Lung microvascular endothelial cell (primary cell): ENCODE measurements around the gene PIK3R5. TPM values are rescaled to one million over a fixed set of nuclear protein-coding genes. Genes with fewer than 3 reads are reported as not detected.

ENCODE experiments used
- DNase-seq, 2 donors: peaks; one replicate each; pipeline versions ENCODE4 v3.0.0 to v3.0.0-alpha.2; 2010; ENCODE audit warnings: low read depth in 2 of 2
- total RNA-seq: library from RNA; depleted of rRNA; stranded (reverse); fragments of >200 nt; gene quantifications from 2 replicates; pipeline ENCODE4 v1.2.1, GENCODE V29; 2014

PIK3R5 gene
- total RNA-seq, 1 donor from 2014 or later, result not detected

DNA sequence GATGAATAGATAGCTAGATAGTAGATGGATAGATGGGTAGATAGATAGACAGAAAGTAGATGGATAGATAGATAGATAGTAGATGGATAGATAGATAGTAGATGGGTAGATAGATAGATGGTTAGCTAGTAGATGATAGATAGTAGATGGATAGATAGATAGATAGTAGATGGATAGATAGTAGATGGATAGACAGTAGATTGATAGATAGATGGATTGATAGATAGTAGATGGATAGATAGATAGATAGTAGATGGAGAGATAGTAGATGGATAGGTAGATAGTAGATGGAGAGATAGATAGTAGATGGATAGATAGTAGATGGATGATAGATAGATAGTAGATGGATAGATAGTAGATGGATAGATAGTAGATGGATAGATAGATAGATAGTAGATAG lies 40.4 kb downstream of the PIK3R5 start:
- DNase-seq, result no peak

DNA sequence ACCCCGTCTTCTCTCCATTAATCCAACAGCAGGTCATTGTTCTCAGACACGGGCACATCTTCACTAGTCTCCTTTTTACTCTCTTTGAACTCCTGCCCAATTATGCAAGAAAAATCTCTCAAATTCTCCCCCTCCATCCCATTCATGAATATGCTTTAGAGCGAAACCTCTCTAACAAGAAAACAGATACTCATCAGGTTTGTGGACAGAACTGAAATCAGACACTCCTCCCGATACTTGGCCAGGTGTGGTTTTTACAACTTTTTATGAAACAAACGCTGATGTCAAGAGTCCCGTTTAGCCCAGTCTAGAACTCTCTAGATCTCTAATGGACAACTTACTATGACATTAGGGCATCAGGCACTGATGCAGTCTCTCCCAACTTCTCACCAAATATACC lies 40.9 kb downstream of the PIK3R5 start:
- DNase-seq, result no peak

GRCh38 chr17:8923762-8924161 lies 41.7 kb downstream of the PIK3R5 start:
- no peak for DNase-seq

DNA sequence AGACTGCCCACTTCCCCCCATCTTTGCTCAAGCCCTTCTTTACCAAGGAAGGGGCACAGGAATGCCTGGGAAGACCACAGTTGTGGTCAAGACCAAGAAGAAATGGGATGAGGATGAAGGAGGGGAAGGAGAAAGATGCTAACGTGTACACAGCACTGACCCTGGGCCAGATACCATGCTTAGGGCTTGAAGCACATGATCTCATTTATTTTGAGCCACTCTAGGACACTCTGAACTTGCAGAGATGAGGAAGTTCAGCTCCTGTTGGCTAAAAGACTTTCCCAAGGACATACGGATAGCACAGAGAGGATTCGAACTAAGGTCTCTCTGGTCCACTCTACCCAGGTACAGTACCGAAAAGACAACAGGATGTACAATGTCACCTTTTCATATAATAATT lies 42.6 kb downstream of the PIK3R5 start:
- no peak for DNase-seq

GRCh38 chr17:8922451-8922850 lies 43.1 kb downstream of the PIK3R5 start:
- peak in 1 of 2 donors; percentile 66 for DNase-seq

DNA sequence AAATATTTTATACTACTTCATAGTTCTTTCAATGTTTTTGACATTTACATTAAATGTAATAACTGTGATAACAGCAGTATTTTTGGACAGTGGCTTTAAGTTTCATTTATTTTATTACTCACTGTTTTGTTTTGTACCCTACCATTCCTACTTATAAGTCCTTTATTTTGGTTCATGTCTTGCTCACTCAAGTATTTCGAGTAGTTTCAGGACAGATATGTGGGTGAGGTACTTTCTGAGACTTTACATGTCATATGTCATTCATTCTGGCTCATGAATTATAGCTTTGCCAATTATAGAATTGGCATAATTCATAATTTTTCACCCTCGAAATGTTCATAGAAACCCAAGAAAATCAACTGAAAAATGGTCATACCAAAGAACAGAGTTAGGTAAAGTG lies 44.4 kb downstream of the PIK3R5 start:
- DNase-seq, result no peak

DNA sequence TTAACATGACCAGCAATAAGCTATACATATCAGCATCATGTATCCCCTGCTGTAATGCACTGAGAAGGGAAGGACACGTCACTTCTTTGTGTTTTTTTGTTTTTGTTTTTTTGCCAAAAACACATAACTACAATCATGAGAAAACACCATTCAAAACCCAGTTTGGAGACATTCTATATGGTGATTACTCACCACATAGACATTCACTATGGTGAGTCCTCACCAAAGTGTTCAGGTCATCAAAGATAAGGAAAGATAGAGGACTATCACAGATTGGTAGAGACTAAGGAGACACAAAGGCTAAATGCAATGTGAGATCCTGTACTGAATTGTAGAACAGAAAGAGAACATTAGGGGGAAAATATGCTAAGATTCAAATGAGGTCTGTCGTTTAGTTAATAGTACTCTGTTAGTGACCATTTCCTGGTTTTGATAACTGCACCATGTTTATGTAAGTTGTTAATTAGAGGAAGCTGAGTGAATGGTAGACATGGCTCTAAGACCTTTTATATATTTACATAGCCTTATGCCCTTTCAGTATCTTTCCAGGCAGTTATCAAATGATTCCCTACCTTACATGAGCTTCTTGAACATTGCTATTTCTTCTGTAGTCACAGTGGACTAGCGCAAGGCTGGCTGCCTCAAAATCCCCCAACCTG lies 46.6 kb downstream of the PIK3R5 start:
- no peak for DNase-seq

DNA sequence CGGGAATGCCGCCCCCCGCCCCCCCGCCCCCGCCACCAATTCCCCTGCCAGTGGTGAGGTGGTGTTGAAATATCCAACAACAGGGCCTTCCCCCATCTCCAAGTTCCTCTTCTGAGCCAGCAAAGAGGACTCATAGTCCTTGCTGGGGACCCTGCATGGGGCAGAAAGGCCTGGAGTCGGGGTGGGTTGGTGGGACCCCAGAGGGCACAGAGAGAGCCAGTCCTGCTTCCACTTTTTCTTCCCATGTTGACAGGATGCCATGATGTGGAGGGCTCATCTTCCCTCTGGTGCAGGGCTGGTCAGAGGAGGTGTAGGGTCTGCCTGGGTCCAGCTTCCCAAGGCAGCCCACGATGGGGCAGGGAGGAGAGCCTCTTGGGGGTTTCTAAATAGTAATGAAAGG lies 49.0 kb downstream of the PIK3R5 start:
- no peak for DNase-seq

DNA sequence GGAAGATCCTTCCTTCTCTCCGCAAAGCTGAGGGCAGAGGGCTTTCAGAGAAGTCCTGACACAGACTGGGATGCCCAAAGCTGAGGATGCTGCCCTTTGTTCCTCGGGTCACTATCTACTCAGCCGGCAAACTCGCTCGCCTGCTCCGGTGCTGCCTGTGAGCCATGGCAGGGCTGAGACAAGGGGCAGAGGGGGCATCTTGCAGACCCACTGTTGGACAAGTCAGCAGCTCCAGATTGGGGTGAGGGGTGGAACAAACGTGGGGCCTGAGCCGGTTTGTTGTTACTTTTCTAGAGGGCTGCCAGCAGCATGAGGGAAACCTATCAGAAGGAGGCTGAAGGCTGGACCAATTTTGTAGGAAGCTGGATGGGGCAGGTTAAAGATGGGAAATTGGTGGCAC lies 51.0 kb downstream of the PIK3R5 start:
- DNase-seq, result no peak

DNA sequence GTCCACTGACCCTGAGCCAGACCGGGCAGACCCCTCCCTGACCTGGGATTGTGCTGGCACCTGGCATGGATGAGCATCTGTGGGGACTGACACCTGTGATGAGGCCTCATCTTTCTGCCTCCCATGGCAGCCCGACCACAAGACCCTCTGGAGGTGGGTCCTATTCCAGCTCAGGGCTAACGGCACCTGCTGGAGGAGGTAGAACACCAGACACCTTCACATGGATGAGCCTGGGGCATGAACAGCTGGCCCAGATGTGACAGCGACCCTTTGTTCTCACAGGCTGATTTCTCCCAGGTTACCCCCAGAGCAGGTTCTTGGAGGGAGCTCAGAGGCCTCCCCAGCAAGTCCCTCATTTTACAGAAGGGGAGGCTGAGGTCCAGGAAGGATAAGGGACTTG lies 51.6 kb downstream of the PIK3R5 start:
- DNase-seq, result no peak

DNA sequence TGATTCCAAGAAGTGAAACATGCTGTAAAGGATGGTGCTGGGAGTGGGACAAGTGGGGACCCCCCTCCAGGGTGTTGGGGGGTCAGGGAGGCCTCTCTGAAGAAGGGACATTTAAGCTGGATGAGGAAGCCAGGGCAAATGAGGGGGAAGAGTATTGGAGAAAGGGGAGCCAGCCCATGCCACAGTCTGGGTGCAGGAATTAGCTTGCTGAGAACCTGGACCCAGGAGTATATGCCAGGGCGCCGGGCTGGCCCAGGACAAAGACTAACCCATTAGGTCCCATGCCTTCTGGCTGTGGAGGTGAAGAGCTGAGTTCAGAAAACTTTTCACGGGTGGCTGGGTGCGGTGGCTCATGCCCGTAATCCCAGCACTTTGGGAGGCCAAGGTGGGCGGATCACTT lies 52.4 kb downstream of the PIK3R5 start:
- no peak for DNase-seq

DNA sequence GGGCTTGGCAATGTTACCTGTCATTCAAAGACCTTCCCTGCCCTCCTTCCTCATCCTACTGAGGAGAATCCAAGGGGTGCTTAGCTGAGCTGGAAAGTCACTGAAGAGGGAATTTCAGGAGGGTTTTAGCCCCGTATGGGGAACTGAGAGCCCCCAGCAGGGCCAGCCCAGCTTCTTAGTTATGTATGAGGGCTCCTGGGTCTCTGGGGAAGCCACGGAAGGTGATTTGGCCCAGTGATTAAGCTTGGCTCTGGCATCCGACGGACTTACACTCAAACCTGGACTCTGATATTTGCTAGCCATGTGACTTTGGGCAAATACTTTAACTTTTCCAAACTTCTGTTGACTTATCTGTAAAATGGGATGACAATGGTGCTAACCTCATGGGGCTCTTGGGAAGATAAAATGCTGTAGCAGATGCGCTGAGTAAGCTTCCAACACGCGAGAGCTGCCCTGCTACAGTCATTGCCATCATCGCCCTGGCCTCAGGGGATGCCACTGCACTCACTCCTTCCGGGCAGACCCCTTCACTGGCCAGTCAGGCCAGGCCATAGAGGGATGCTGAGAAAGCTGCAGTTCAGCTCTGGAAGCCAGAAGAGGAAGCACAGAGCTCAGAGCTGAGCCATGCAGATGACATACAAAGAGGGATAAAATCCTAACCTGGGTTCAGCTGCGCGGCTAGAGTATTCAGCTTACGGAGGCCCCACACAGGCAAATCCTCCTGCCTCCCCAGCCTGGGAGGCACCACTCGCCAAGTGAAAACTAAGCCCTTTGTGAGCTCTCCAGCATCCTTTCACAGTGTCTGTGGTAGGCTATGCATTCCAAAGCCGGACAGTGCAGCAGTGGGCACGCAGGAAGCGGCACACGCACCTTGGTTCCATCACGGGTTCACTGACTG lies 53.2 kb downstream of the PIK3R5 start:
- no peak for DNase-seq

- DNase-seq, result no peak
Measured at GRCh38 chr17:8910969-8911604, 54.4 kb downstream of the PIK3R5 start.

- DNase-seq, result no peak
Measured at GRCh38 chr17:8909586-8910270, 55.8 kb downstream of the PIK3R5 start.

DNA sequence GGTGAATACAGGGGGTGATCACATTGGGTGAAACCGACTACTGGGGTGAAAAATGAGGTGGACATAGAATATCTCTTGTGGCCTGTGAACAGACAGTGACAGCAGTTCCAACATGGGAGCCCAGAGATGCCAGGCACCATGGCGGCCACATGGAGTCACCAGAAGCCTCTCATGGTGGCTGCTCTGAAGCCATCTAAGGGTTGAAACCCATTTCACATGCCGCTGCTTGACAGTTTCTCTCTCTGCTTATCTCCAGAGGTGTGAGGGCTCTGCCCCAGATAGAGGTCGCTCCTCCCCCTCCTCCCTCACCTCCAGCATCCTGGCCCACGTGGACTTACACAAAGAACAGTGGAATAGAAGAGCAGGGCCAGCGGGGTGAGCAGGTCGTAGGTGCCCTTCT lies 60.2 kb downstream of the PIK3R5 start:
- DNase-seq, result no peak

DNA sequence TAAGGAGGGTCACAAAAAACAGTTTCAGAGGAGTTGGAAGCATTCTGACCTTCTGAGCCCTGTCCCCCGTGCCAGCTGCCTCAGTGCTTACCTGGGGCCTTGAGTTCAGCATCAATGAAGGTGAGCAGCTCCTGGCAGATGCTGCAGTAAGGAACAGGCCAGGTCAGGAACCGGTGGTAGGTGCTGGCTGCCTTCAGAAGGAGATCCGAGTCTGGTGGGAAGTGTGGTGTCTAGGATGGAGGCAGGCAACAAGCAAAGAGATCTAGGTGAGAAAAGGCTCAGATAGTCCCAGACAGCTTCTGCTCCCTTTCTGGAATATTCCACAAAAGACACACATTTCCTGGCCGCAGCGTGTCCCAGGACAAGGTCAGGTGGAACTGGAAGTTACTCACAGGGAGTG lies 60.8 kb downstream of the PIK3R5 start:
- no peak for DNase-seq

- no peak for DNase-seq
Measured at GRCh38 chr17:8904201-8904600, 61.3 kb downstream of the PIK3R5 start.

DNA sequence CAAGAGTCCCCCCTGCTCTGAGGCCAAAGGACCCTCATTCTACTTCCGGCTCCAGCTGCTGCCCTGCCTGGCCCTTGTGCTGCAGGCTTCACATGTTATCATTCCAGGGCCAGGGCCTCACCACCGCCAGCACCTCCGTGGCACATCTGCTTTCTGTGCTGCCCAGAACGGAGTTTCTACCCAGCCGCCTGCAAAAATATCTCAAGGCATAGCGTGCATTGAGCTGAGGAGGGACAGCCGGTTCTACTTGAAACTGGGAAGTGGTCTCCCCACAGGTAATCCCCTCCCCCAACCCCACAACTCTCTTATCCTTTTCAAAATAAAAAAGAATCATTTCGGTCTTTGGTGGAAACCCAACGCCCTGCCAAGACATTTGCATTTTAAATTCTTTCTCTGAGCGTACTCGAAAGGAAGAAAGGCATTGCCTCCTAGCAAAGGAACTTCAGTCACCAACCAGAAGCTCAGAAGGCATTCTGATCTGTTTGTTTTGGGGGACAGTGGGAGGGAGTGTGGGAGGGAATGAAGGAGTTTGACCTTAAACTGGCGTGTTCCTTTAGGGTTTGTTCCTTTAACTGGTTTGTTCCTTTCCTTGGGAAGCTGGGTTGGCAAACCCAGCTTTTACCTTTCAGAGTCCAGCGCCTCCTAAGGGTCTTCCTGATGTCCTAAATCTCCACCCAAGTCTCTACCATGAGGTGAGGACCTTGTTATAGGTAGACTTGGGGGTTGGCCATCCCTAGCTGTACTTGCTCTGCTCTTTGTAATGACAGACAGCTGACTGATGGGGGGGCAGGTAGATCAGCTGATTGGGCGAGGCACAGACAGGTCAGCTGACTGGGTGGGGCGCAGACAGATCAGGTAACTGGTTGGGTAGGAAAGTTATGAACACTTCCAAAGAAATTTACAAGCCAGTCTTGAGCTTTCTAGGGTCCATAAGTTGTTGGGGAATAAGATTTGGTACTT lies 64.6 kb downstream of the PIK3R5 start:
- DNase-seq, result no peak

DNA sequence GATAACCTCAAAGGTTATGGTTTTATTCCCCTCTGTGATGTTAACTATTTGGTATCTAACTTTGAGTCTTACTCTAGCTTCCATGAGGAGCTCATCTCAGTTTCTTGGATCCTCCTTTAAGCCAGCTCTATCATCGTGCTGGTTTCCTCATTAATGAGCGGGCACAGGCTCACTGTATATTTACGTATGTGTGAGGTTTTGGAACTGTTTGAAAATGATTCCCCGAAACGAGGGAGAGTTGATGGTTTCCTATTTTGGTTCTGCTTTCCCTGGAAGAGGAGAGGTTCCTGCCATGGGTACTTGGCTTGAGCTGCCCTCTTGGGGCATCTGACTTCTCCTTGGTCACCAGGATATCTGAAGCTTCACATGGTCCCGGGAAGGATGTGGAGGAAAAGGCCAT lies 65.3 kb downstream of the PIK3R5 start:
- DNase-seq, result no peak

DNA sequence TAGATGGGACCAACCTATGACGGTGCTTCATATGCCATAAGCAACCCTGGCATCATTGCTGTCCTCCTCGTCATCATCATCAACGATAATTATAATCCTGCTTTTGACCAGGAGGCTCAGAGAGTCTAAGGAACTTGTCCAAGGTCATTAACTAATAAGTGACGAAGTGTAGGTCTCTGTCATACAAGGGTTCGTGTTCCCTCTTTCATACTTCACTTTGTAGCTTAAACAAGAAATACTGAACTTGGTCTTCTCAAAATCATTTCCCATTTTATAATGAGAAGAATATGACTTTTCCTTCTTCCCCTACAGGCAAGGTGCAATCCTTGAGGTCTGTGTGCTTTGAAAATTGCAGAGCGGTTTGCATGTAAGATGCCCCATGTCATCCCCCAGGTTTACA lies 66.9 kb downstream of the PIK3R5 start:
- DNase-seq, result no peak

GRCh38 chr17:8898126-8898525 lies 67.4 kb downstream of the PIK3R5 start:
- no peak for DNase-seq
